Immature natural killer cell (primary cell): ENCODE measurements around the gene APBA2. TPM values are rescaled to one million over a fixed set of nuclear protein-coding genes. Genes with fewer than 3 reads are reported as not detected.

Experiments used
- DNase-seq, 3 donors: peaks; one replicate each; pipeline ENCODE4 v3.0.0; 2022; ENCODE audit warnings: mixed read lengths in 1 of 3
- H3K27ac Mint-ChIP-seq, 6 donors: one replicate each; pipeline ENCODE4 v1.8.0; 2020; ENCODE audit warnings: mixed read lengths in 6 of 6, mild to moderate bottlenecking in 5 of 6, inconsistent platforms in 4 of 6, moderate library complexity in 3 of 6
- H3K27me3 Mint-ChIP-seq, 3 donors: one replicate each; pipeline ENCODE4 v1.8.0; 2020 to 2021; ENCODE audit warnings: low read depth in 3 of 3, mild to moderate bottlenecking in 3 of 3, mixed read lengths in 3 of 3, moderate library complexity in 3 of 3, inconsistent platforms in 1 of 3
- H3K36me3 Mint-ChIP-seq, 3 donors: one replicate each; pipeline ENCODE4 v1.8.0; 2020; ENCODE audit warnings: mixed read lengths in 3 of 3, inconsistent platforms in 2 of 3, mild to moderate bottlenecking in 2 of 3
- H3K4me1 Mint-ChIP-seq, 2 donors: one replicate each; pipeline ENCODE4 v1.8.0; 2020; ENCODE audit warnings: inconsistent platforms in 2 of 2, mild to moderate bottlenecking in 2 of 2, mixed read lengths in 2 of 2, moderate library complexity in 1 of 2
- H3K4me3 Mint-ChIP-seq, 5 donors: one replicate each; pipeline ENCODE4 v1.8.0; 2020; ENCODE audit warnings: mild to moderate bottlenecking in 5 of 5, mixed read lengths in 5 of 5, inconsistent platforms in 3 of 5, moderate library complexity in 3 of 5
- H3K9me3 Mint-ChIP-seq, 6 donors: one replicate each; pipeline ENCODE4 v1.8.0; 2020; ENCODE audit warnings: mild to moderate bottlenecking in 6 of 6, mixed read lengths in 6 of 6, inconsistent platforms in 4 of 6, moderate library complexity in 3 of 6
- polyA plus RNA-seq, 3 donors: library from polyadenylated mRNA; unstranded; fragments of 300-500 nt; fragmentation: Illumina TruSeq; gene quantifications; one replicate each; pipeline ENCODE4 v1.2.3, GENCODE V29; 2021

The APBA2 gene
- polyA plus RNA-seq, 3 donors from 2014 or later, result 24.4 to 68.7 (median 25.4) TPM

- H3K27me3 Mint-ChIP-seq, result peaks cover 6 to 8% (median 8%) of the 10 kb centered on the region in 3 donors
- no peak for DNase-seq
- H3K9me3 Mint-ChIP-seq, result no peaks in the 10 kb centered on the region
- H3K4me3 Mint-ChIP-seq, result peak overlapping the region; percentile 81 to 91 (median 85)
- peak overlapping the region; percentile 34 to 99 (median 98) for H3K27ac Mint-ChIP-seq
- peaks cover 0 to 5% (median 0%) of the 10 kb centered on the region in 3 donors for H3K36me3 Mint-ChIP-seq
- H3K4me1 Mint-ChIP-seq, result peaks cover 52 to 54% of the 10 kb centered on the region in 2 donors
Measured at GRCh38 chr15:28985316-28985645, 99.5 kb downstream of the APBA2 start.

GRCh38 chr15:28985691-28986090 lies 99.9 kb downstream of the APBA2 start:
- peak overlapping the region; percentile 87 to 99 (median 98) for H3K27ac Mint-ChIP-seq
- H3K36me3 Mint-ChIP-seq, result peaks cover 0 to 5% (median 0%) of the 10 kb centered on the region in 3 donors
- peak in 1 of 3 donors; percentile 19 for DNase-seq
- peak overlapping the region; percentile 81 to 91 (median 87) for H3K4me3 Mint-ChIP-seq
- peaks cover 6 to 8% (median 8%) of the 10 kb centered on the region in 3 donors for H3K27me3 Mint-ChIP-seq
- H3K4me1 Mint-ChIP-seq, result peaks cover 54 to 55% of the 10 kb centered on the region in 2 donors
- no peaks in the 10 kb centered on the region for H3K9me3 Mint-ChIP-seq

- peaks cover 0 to 1% (median 0%) of the 10 kb centered on the region in 3 donors for H3K36me3 Mint-ChIP-seq
- H3K27me3 Mint-ChIP-seq, result peaks cover 6 to 8% (median 8%) of the 10 kb centered on the region in 3 donors
- H3K4me1 Mint-ChIP-seq, result peaks cover 55 to 59% of the 10 kb centered on the region in 2 donors
- peak overlapping the region; percentile 81 to 91 (median 87) for H3K4me3 Mint-ChIP-seq
- H3K9me3 Mint-ChIP-seq, result no peaks in the 10 kb centered on the region
- DNase-seq, result peak; percentile 76 to 81 (median 78)
- H3K27ac Mint-ChIP-seq, result peak overlapping the region; percentile 87 to 99 (median 98)
Measured at GRCh38 chr15:28986108-28986507, 100.3 kb downstream of the APBA2 start.

- Mint-ChIP-seq H3K4me1 (peaks cover 58 to 60% of the 10 kb centered on the region in 2 donors), H3K4me3 (peak overlapping the region; percentile 25 to 91 (median 66)), H3K27me3 (peaks cover 6 to 8% (median 8%) of the 10 kb centered on the region in 3 donors), H3K9me3 (no peaks in the 10 kb centered on the region), H3K27ac (peak overlapping the region; percentile 58 to 99 (median 98)), H3K36me3 (no peaks in the 10 kb centered on the region)
- peak; percentile 27 to 53 (median 48) for DNase-seq
Measured at GRCh38 chr15:28986726-28987125, 101.0 kb downstream of the APBA2 start.

- H3K4me3 Mint-ChIP-seq, result no peak overlapping the region
- peaks cover 62 to 64% of the 10 kb centered on the region in 2 donors for H3K4me1 Mint-ChIP-seq
- H3K9me3 Mint-ChIP-seq, result no peaks in the 10 kb centered on the region
- peaks cover 6 to 8% (median 8%) of the 10 kb centered on the region in 3 donors for H3K27me3 Mint-ChIP-seq
- peak overlapping the region; percentile 58 to 99 (median 98) for H3K27ac Mint-ChIP-seq
- no peak for DNase-seq
- H3K36me3 Mint-ChIP-seq, result no peaks in the 10 kb centered on the region
Measured at GRCh38 chr15:28987337-28987736, 101.6 kb downstream of the APBA2 start.

GRCh38 chr15:28989239-28989830 lies 103.6 kb downstream of the APBA2 start:
- DNase-seq, result peak in 2 of 3 donors; percentile 22 to 31
- peaks cover 6 to 12% (median 10%) of the 10 kb centered on the region in 3 donors for H3K27me3 Mint-ChIP-seq
- peak overlapping the region; percentile 41 to 99 (median 90) for H3K27ac Mint-ChIP-seq
- peaks cover 81 to 82% of the 10 kb centered on the region in 2 donors for H3K4me1 Mint-ChIP-seq
- no peaks in the 10 kb centered on the region for H3K36me3 Mint-ChIP-seq
- no peak overlapping the region for H3K4me3 Mint-ChIP-seq
- H3K9me3 Mint-ChIP-seq, result no peaks in the 10 kb centered on the region

- no peak for DNase-seq
- H3K4me3 Mint-ChIP-seq, result no peak overlapping the region
- H3K4me1 Mint-ChIP-seq, result peaks cover 81 to 82% of the 10 kb centered on the region in 2 donors
- no peaks in the 10 kb centered on the region for H3K9me3 Mint-ChIP-seq
- peak overlapping the region; percentile 66 to 99 (median 90) for H3K27ac Mint-ChIP-seq
- H3K36me3 Mint-ChIP-seq, result no peaks in the 10 kb centered on the region
- H3K27me3 Mint-ChIP-seq, result peaks cover 6 to 11% (median 8%) of the 10 kb centered on the region in 3 donors
Measured at GRCh38 chr15:28989896-28990295, 104.1 kb downstream of the APBA2 start.

- Mint-ChIP-seq H3K4me3 (no peak overlapping the region), H3K27ac (peak overlapping the region; percentile 84 to 99 (median 96)), H3K4me1 (peaks cover 81 to 82% of the 10 kb centered on the region in 2 donors), H3K36me3 (peaks cover 0 to under 1% (median 0%) of the 10 kb centered on the region in 3 donors), H3K27me3 (peaks cover 7% of the 10 kb centered on the region in 3 donors), H3K9me3 (no peaks in the 10 kb centered on the region)
- DNase-seq, result no peak
Measured at GRCh38 chr15:28990390-28990789, 104.6 kb downstream of the APBA2 start.

GRCh38 chr15:28991236-28992171 lies 105.7 kb downstream of the APBA2 start:
- DNase-seq, result no peak
- no peak overlapping the region for H3K4me3 Mint-ChIP-seq
- peaks cover 0 to 6% (median 4%) of the 10 kb centered on the region in 3 donors for H3K36me3 Mint-ChIP-seq
- H3K9me3 Mint-ChIP-seq, result no peaks in the 10 kb centered on the region
- H3K4me1 Mint-ChIP-seq, result peaks cover 81 to 82% of the 10 kb centered on the region in 2 donors
- peak overlapping the region; percentile 94 to 99 (median 96) for H3K27ac Mint-ChIP-seq
- H3K27me3 Mint-ChIP-seq, result peaks cover 3 to 7% (median 3%) of the 10 kb centered on the region in 3 donors

GRCh38 chr15:28992336-28992864 lies 106.6 kb downstream of the APBA2 start:
- Mint-ChIP-seq H3K27ac (peak overlapping the region; percentile 94 to 99 (median 96)), H3K27me3 (peaks cover 3 to 7% (median 3%) of the 10 kb centered on the region in 3 donors), H3K9me3 (no peaks in the 10 kb centered on the region), H3K4me3 (peak overlapping the region in 3 of 5 donors; percentile 38 to 52 (median 50)), H3K4me1 (peaks cover 81 to 82% of the 10 kb centered on the region in 2 donors), H3K36me3 (peaks cover 0 to 11% (median 4%) of the 10 kb centered on the region in 3 donors)
- DNase-seq, result no peak

GRCh38 chr15:28993051-28993719 lies 107.4 kb downstream of the APBA2 start:
- peaks cover 84 to 88% of the 10 kb centered on the region in 2 donors for H3K4me1 Mint-ChIP-seq
- peaks cover under 1 to 11% (median 4%) of the 10 kb centered on the region in 3 donors for H3K36me3 Mint-ChIP-seq
- no peaks in the 10 kb centered on the region for H3K9me3 Mint-ChIP-seq
- H3K27ac Mint-ChIP-seq, result peak overlapping the region; percentile 94 to 99 (median 96)
- peaks cover 3 to 7% (median 3%) of the 10 kb centered on the region in 3 donors for H3K27me3 Mint-ChIP-seq
- peak overlapping the region; percentile 46 to 75 (median 67) for H3K4me3 Mint-ChIP-seq
- no peak for DNase-seq

- peaks cover 3 to 8% (median 3%) of the 10 kb centered on the region in 3 donors for H3K27me3 Mint-ChIP-seq
- H3K9me3 Mint-ChIP-seq, result no peaks in the 10 kb centered on the region
- H3K4me3 Mint-ChIP-seq, result peak overlapping the region; percentile 46 to 75 (median 67)
- H3K27ac Mint-ChIP-seq, result peak overlapping the region; percentile 94 to 99 (median 96)
- H3K4me1 Mint-ChIP-seq, result peaks cover 85 to 87% of the 10 kb centered on the region in 2 donors
- no peak for DNase-seq
- H3K36me3 Mint-ChIP-seq, result peaks cover 5 to 11% (median 8%) of the 10 kb centered on the region in 3 donors
Measured at GRCh38 chr15:28993720-28994053, 107.9 kb downstream of the APBA2 start.
